Immature natural killer cell (primary cell): ENCODE measurements around the gene CBLB. TPM values are rescaled to one million over a fixed set of nuclear protein-coding genes. Genes with fewer than 3 reads are reported as not detected.

Source experiments
- DNase-seq, 3 donors: peaks; one replicate each; pipeline ENCODE4 v3.0.0; 2022; ENCODE audit warnings: mixed read lengths in 1 of 3
- H3K27ac Mint-ChIP-seq, 6 donors: one replicate each; pipeline ENCODE4 v1.8.0; 2020; ENCODE audit warnings: mixed read lengths in 6 of 6, mild to moderate bottlenecking in 5 of 6, inconsistent platforms in 4 of 6, moderate library complexity in 3 of 6
- H3K27me3 Mint-ChIP-seq, 3 donors: one replicate each; pipeline ENCODE4 v1.8.0; 2020 to 2021; ENCODE audit warnings: low read depth in 3 of 3, mild to moderate bottlenecking in 3 of 3, mixed read lengths in 3 of 3, moderate library complexity in 3 of 3, inconsistent platforms in 1 of 3
- H3K36me3 Mint-ChIP-seq, 3 donors: one replicate each; pipeline ENCODE4 v1.8.0; 2020; ENCODE audit warnings: mixed read lengths in 3 of 3, inconsistent platforms in 2 of 3, mild to moderate bottlenecking in 2 of 3
- H3K4me1 Mint-ChIP-seq, 2 donors: one replicate each; pipeline ENCODE4 v1.8.0; 2020; ENCODE audit warnings: inconsistent platforms in 2 of 2, mild to moderate bottlenecking in 2 of 2, mixed read lengths in 2 of 2, moderate library complexity in 1 of 2
- H3K4me3 Mint-ChIP-seq, 5 donors: one replicate each; pipeline ENCODE4 v1.8.0; 2020; ENCODE audit warnings: mild to moderate bottlenecking in 5 of 5, mixed read lengths in 5 of 5, inconsistent platforms in 3 of 5, moderate library complexity in 3 of 5
- H3K9me3 Mint-ChIP-seq, 6 donors: one replicate each; pipeline ENCODE4 v1.8.0; 2020; ENCODE audit warnings: mild to moderate bottlenecking in 6 of 6, mixed read lengths in 6 of 6, inconsistent platforms in 4 of 6, moderate library complexity in 3 of 6
- polyA plus RNA-seq, 3 donors: library from polyadenylated mRNA; unstranded; fragments of 300-500 nt; fragmentation: Illumina TruSeq; gene quantifications; one replicate each; pipeline ENCODE4 v1.2.3, GENCODE V29; 2021

Gene CBLB
- polyA plus RNA-seq, 3 donors from 2014 or later, result 27.7 to 62.4 (median 31.5) TPM

GRCh38 chr3:105888621-105889579 lies 20.1 kb upstream of the CBLB start:
- peaks cover 2 to 9% of the 10 kb centered on the region in 2 donors for H3K4me1 Mint-ChIP-seq
- H3K27me3 Mint-ChIP-seq, result peaks cover 0 to 2% (median 0%) of the 10 kb centered on the region in 3 donors
- H3K9me3 Mint-ChIP-seq, result no peaks in the 10 kb centered on the region
- no peak for DNase-seq
- no peak overlapping the region for H3K4me3 Mint-ChIP-seq
- no peak overlapping the region for H3K27ac Mint-ChIP-seq
- H3K36me3 Mint-ChIP-seq, result no peaks in the 10 kb centered on the region

GRCh38 chr3:105885256-105885655 lies 16.4 kb upstream of the CBLB start:
- H3K27ac Mint-ChIP-seq, result no peak overlapping the region
- no peak for DNase-seq
- no peak overlapping the region for H3K4me3 Mint-ChIP-seq
- peaks cover 12 to 16% of the 10 kb centered on the region in 2 donors for H3K4me1 Mint-ChIP-seq
- no peaks in the 10 kb centered on the region for H3K9me3 Mint-ChIP-seq
- H3K36me3 Mint-ChIP-seq, result peaks cover 0 to 1% (median 0%) of the 10 kb centered on the region in 3 donors
- peaks cover 0 to 2% (median 0%) of the 10 kb centered on the region in 3 donors for H3K27me3 Mint-ChIP-seq

GRCh38 chr3:105883798-105884377 lies 15.1 kb upstream of the CBLB start:
- Mint-ChIP-seq H3K9me3 (no peaks in the 10 kb centered on the region), H3K27ac (peak overlapping the region in 3 of 6 donors; percentile 2 to 54 (median 13)), H3K4me1 (peaks cover 12 to 16% of the 10 kb centered on the region in 2 donors), H3K4me3 (peak overlapping the region in 4 of 5 donors; percentile 85 to 92 (median 88)), H3K27me3 (peaks cover 0 to 2% (median 0%) of the 10 kb centered on the region in 3 donors), H3K36me3 (peaks cover 0 to 4% (median 0%) of the 10 kb centered on the region in 3 donors)
- no peak for DNase-seq

DNA sequence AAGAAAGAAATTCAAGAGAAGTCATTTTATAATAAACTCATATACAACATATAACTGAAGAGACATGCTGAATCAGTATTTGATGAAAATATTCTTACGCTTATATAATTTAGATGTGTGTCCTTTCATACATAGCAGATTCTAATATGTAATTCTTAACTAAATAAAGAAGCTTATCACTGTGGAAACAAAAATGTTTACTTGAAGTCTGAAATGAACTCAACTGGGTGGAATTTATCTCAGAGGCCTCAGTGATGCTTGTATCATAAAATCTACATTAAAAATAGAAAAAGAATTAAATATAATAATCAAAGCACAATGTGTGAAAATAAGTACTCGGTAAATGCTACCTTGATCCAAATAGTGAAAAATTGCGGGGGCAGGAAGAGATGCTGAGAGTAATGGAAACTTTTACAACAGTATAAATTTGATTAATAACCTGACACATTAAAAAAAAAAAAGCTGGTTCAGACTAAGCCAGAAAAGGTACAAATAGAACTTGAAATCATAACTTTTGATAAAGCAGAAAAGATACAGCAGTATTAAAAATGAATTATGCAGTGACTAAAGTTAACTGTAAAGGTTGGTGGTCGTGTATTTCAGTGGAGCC lies 12.0 kb upstream of the CBLB start:
- no peaks in the 10 kb centered on the region for H3K27me3 Mint-ChIP-seq
- no peak for DNase-seq
- H3K4me1 Mint-ChIP-seq, result peaks cover 34 to 42% of the 10 kb centered on the region in 2 donors
- no peaks in the 10 kb centered on the region for H3K9me3 Mint-ChIP-seq
- no peak overlapping the region for H3K4me3 Mint-ChIP-seq
- H3K36me3 Mint-ChIP-seq, result peaks cover 0 to 4% (median 0%) of the 10 kb centered on the region in 3 donors
- peak overlapping the region in 1 of 6 donors; percentile 43 for H3K27ac Mint-ChIP-seq

DNA sequence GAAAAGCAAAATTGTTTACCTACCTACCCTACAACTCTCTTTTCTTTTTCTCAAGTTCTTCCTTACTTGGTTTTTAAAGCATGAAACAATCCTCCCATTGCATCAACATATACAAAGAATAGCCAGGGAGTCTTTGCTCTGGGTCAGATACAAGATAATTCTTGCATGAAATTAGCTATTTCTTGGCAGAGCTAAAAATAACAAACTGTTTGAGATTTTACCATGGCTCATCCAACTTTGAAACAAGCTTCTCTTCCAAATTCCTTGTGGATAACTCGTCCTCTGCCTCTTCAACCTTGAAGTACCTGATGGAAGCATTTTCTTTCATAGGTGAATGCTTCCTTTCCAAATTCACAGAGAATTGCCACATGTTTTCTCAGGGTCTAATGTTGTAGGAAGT lies 9.2 kb upstream of the CBLB start:
- peaks cover 0 to 1% (median 0%) of the 10 kb centered on the region in 3 donors for H3K27me3 Mint-ChIP-seq
- peaks cover 32 to 37% of the 10 kb centered on the region in 2 donors for H3K4me1 Mint-ChIP-seq
- peaks cover 0 to 10% (median 0%) of the 10 kb centered on the region in 3 donors for H3K36me3 Mint-ChIP-seq
- H3K4me3 Mint-ChIP-seq, result peak overlapping the region in 4 of 5 donors; percentile 29 to 63 (median 44)
- DNase-seq, result no peak
- H3K9me3 Mint-ChIP-seq, result no peaks in the 10 kb centered on the region
- peak overlapping the region in 5 of 6 donors; percentile 54 to 92 (median 82) for H3K27ac Mint-ChIP-seq

DNA sequence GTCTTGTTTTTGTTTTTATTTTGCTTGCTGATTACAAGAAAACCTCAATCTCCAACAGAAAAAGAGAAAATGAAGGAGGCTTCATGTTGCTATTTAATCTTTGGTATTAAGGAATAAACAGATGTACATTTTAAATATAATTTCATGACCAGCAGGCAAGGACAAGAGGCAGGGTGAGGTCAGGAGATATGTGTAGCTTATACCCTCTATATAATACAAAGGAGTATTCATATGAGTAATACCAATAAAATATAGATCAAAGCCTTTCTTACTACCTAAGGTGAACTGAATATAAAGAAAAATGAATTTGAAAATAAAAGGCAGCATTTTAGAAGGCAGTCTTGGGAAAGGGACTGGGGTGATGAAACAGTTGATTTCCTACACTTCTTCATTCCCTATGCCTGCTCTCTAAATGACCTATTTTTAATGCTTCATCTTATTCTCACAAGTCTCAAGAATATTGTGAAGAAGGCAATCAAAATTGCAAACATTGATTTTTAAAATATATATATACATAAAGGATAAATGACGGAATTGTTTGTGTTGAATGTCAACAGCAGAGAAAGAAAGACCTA lies 8.6 kb upstream of the CBLB start:
- Mint-ChIP-seq H3K27ac (peak overlapping the region; percentile 76 to 93 (median 88)), H3K27me3 (peaks cover 0 to 1% (median 0%) of the 10 kb centered on the region in 3 donors), H3K9me3 (no peaks in the 10 kb centered on the region), H3K36me3 (peaks cover 0 to 10% (median 0%) of the 10 kb centered on the region in 3 donors), H3K4me1 (peaks cover 27 to 31% of the 10 kb centered on the region in 2 donors), H3K4me3 (peak overlapping the region; percentile 60 to 76 (median 74))
- DNase-seq, result peak in 1 of 3 donors; percentile 11

- Mint-ChIP-seq H3K9me3 (no peaks in the 10 kb centered on the region), H3K4me1 (peaks cover 24 to 31% of the 10 kb centered on the region in 2 donors), H3K4me3 (peak overlapping the region; percentile 60 to 76 (median 74)), H3K36me3 (peaks cover 0 to 10% (median 0%) of the 10 kb centered on the region in 3 donors), H3K27me3 (peaks cover 0 to 1% (median 0%) of the 10 kb centered on the region in 3 donors), H3K27ac (peak overlapping the region; percentile 76 to 93 (median 88))
- peak; percentile 25 to 39 (median 30) for DNase-seq
These were observed 8.0 kb upstream of the CBLB start for GRCh38 chr3:105876780-105877327.

- Mint-ChIP-seq H3K4me1 (peaks cover 19 to 37% of the 10 kb centered on the region in 2 donors), H3K27me3 (peaks cover 4 to 14% (median 6%) of the 10 kb centered on the region in 3 donors), H3K4me3 (peak overlapping the region; percentile 75 to 100 (median 98)), H3K27ac (peak overlapping the region; percentile 89 to 100 (median 97)), H3K36me3 (peaks cover 6 to 7% (median 7%) of the 10 kb centered on the region in 3 donors), H3K9me3 (no peaks in the 10 kb centered on the region)
- DNase-seq, result no peak
These were observed 1.3 kb upstream of the CBLB start for GRCh38 chr3:105869861-105870755.

DNA sequence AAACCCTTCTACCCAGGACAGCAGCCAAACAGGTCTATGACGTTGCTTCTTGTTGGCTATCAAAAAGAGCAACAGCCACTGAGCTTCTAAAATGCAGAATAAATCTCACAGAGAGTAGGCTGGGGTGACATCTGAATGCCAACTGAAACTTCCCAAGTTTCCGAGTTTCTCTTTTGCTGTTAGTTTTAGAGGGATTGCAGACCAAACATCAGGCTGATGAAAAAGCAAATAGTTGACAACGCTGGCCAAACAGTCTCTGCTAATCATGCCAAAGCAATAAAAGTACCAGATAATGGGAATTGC lies 670 bp upstream of the CBLB start:
- no peaks in the 10 kb centered on the region for H3K9me3 Mint-ChIP-seq
- H3K36me3 Mint-ChIP-seq, result peaks cover 10 to 13% (median 12%) of the 10 kb centered on the region in 3 donors
- H3K27me3 Mint-ChIP-seq, result peaks cover 4 to 14% (median 6%) of the 10 kb centered on the region in 3 donors
- no peak for DNase-seq
- H3K4me3 Mint-ChIP-seq, result peak overlapping the region; percentile 97 to 100 (median 98)
- peaks cover 19 to 43% of the 10 kb centered on the region in 2 donors for H3K4me1 Mint-ChIP-seq
- peak overlapping the region; percentile 89 to 100 (median 97) for H3K27ac Mint-ChIP-seq

- Mint-ChIP-seq H3K36me3 (peaks cover 9 to 17% (median 13%) of the 10 kb centered on the region in 3 donors), H3K27me3 (peaks cover 4 to 14% (median 6%) of the 10 kb centered on the region in 3 donors), H3K9me3 (no peaks in the 10 kb centered on the region), H3K27ac (peak overlapping the region; percentile 89 to 100 (median 97)), H3K4me3 (peak overlapping the region; percentile 97 to 100 (median 98)), H3K4me1 (peaks cover 19 to 54% of the 10 kb centered on the region in 2 donors)
- no peak for DNase-seq
These were observed 426 bp downstream of the CBLB start for GRCh38 chr3:105868431-105868741.

- Mint-ChIP-seq H3K27me3 (peaks cover 4 to 14% (median 6%) of the 10 kb centered on the region in 3 donors), H3K4me1 (peaks cover 19 to 54% of the 10 kb centered on the region in 2 donors)
- DNase-seq, result peak in 2 of 3 donors; percentile 24 to 27
These were observed 941 bp downstream of the CBLB start for GRCh38 chr3:105867712-105868430.

More at GRCh38 chr3:105867712-105868430, 941 bp downstream of the CBLB start:
- Mint-ChIP-seq H3K36me3 (peaks cover 9 to 17% (median 13%) of the 10 kb centered on the region in 3 donors), H3K27ac (peak overlapping the region; percentile 89 to 100 (median 97)), H3K9me3 (no peaks in the 10 kb centered on the region), H3K4me3 (peak overlapping the region; percentile 97 to 100 (median 98))
